Testis (tissue), 2 donors: ENCODE data around the gene STX18.

Source experiments
- POLR2A ChIP-seq: fragments of 450-650 bp; IDR thresholded peaks from one replicate; pipeline ENCODE4 v1.6.1; 2017; ENCODE audit warnings: antibody characterized with exemption, mild to moderate bottlenecking, moderate library complexity
- TF ChIP-seq, protein P1 (sequence below), 3 experiments: fragments of 450-650 bp in 2 of 3; fragments of 200-600 bp in 1 of 3; sonication (generic) in 1 of 3; IDR thresholded peaks; one replicate each; pipeline ENCODE4 v1.5.1; 2016 to 2019; ENCODE audit warnings: antibody characterized with exemption in 3 of 3, mild to moderate bottlenecking in 2 of 3, moderate library complexity in 1 of 3

DNA sequence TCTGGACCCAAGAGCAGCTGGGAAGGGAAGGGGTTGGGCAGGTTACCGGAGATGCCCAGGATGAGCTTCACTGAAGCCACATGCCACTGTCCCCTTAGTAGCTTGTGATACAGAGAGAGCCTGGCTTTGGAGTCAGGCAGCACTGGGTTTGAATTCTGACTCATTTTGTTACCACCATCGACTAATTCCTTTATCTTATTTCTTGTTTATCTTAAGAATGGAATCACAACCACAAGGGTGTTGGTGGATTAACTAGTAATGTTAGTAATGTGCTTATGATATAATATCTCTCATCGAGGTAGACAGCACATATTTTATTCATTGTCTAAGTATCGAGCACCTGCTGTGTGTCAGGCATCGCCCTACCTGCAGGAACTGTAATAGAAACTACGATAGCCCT, 17.7 kb upstream of the STX18 start:
- TF ChIP-seq, protein P1, sequence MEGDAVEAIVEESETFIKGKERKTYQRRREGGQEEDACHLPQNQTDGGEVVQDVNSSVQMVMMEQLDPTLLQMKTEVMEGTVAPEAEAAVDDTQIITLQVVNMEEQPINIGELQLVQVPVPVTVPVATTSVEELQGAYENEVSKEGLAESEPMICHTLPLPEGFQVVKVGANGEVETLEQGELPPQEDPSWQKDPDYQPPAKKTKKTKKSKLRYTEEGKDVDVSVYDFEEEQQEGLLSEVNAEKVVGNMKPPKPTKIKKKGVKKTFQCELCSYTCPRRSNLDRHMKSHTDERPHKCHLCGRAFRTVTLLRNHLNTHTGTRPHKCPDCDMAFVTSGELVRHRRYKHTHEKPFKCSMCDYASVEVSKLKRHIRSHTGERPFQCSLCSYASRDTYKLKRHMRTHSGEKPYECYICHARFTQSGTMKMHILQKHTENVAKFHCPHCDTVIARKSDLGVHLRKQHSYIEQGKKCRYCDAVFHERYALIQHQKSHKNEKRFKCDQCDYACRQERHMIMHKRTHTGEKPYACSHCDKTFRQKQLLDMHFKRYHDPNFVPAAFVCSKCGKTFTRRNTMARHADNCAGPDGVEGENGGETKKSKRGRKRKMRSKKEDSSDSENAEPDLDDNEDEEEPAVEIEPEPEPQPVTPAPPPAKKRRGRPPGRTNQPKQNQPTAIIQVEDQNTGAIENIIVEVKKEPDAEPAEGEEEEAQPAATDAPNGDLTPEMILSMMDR (IDR thresholded peaks at IDR 0.05), result no peak
- TF ChIP-seq POLR2A, result no peak
